NCI-H2107 (cell line): ENCODE data around the gene NUDT1.

Experiments used
- DNase-seq: peaks from one replicate; lab custom pipeline; 2025; lab: John Stamatoyannopoulos, UW

The NUDT1 gene

DNA sequence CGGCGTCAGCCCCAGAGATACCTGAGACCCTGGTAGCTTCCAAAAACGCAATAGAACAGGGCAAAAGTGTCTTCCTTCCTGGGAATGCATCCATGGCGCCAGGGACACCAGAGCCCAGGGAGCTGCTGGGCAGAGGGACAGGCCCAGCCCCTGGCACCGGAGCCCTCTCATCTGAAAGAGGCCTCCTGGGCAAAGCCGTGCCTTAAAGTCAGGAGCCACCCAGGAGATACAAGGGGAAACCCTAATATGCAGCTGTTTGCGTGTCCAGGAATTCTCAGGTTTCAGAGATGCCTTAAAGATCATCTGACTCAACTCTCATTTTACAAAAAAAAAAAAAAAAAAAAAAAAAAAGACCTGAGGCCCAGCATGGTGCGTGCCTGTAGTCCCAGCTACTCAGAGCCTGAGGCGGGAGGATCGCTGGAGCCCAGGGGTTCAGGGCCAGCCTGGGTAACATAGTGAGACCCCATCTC lies 28.0 kb downstream of the NUDT1 start:
- no peak for DNase-seq

DNA sequence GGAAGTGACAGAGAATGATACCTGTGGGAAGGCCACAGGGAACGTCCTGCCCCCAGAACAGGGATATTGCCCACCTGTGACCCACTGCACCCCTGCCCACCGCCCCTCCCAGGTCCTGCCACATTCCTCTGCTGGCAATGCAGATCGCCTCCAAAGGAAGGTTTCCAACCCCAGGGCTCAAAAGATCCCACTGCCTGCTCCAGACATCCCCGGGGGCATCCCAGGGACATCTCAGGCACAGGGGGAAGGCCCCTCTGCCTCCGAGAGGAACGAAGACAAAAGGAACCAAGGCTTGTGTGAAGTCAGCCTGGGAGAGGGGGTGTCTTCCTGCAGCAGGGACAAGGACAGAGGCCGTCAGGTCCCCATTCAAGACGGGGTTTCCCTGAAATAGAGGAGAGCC lies 28.5 kb downstream of the NUDT1 start:
- DNase-seq = no peak

DNA sequence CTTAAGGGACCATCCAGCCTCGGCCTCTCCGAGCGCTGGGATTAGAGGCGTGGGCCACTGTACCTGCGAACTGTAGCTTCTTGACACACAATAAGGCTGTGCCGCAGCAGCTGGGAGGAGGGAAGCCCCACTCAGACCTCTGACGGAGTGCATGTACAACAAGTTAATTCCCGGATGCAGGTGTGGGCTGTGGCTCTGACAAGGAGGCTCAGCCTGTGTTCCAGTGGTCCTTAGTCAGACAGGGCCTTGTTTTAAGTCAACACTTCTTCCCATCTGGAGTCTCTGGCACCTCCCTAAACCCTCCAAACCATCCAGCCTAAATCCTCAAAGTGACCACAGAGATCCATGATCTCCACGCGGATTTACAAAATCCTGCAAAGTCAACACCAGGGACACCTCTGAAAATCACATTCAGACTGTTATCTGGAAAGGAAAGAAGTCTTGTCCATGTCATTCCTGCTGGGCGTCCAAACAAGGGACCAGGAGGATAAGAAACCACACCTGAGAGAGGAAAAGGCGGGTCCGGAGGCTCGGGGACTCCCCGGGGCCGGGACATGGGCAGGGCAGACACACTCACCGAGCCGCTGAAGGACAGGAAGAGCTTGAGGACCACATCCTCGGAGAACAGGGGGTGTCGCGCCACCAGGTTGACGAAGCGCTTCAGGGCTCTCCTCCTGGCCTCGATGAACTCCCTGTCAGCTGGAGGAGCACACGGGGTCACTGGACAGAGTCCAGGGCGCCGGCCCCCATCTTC lies 29.4 kb downstream of the NUDT1 start:
- no peak for DNase-seq

DNA sequence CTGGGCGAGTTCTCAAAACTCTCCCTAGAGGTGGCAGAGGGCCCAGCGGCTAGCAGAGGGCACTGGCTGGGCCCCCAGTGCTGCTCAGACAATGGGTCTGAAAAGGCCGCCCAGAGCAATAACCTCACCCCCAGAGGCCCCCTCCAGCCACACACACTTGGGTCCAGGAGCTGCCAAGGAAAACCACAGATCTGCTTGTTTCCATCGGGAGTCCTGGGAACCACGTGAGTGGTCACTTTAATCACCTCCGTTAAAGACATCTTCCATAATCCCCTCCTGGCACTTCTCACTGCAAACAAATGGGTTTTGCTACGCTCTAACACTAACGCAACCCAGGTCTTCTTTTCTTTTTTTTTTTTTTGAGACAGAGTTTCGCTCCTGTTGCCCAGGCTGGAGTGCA lies 30.0 kb downstream of the NUDT1 start:
- DNase-seq = no peak

DNA sequence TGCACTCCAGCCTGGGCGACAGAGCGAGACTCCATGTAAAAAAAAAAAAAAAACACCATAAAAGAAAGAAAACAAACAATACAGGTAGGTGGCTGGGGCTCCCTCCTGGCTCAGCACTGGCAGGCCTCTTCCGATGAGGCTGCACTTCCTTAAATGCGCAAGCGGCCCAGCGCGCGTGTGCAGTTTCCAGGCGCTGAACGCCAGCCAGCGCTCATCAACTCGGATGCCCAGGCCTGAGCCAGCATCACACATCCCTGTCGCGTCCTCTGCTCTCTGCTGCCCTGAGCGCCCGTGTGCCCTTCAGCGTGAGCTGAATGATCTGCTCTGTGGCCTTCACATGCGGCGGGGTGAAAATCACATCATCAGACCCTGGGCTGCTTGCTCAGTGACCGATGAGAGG lies 31.8 kb downstream of the NUDT1 start:
- DNase-seq = no peak

DNA sequence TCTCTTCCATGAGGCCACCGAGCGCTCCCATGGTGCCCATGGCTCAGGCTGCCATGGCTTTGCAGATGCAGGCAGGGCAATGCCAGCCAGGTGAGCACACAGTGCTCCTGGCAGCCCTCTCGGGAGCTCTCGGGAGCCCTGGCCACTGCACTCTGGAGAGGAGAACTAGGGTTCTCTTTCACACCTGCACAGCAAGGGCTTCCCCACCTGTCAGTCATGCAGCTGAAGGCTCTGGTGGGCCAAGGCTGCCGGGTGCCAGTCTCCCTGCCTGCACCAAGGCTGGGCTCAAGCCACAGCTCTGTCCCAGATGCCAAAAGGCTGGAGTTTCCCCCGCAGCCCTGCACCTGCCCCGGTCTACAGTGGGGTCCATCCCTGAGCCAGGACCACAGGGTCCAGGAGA lies 32.6 kb downstream of the NUDT1 start:
- DNase-seq = no peak

DNA sequence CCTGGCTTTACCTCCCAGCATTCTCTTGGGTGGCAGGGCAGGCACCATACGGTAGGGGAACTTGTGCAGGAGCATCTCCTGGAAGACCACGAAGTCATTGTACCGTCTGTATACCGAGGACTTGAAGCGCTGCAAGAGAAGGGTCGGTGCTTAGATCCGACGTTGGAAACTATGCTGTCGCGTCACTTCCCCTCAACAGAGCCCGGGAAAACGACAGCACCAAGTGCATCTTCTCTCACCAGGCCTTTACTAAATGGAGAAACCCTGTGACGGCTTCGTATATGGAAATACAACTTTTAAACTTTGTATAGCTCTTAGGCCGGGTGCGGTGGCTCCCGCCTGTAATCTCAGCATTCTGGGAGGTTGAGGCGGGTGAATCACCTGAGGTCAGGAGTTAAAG lies 33.1 kb downstream of the NUDT1 start:
- no peak for DNase-seq

GRCh38 chr7:2276107-2276506 lies 34.1 kb downstream of the NUDT1 start:
- DNase-seq = no peak

- DNase-seq = no peak
Measured at GRCh38 chr7:2278026-2278425, 36.0 kb downstream of the NUDT1 start.

GRCh38 chr7:2279896-2280295 lies 37.9 kb downstream of the NUDT1 start:
- DNase-seq = no peak

GRCh38 chr7:2280424-2280823 lies 38.4 kb downstream of the NUDT1 start:
- DNase-seq = no peak

DNA sequence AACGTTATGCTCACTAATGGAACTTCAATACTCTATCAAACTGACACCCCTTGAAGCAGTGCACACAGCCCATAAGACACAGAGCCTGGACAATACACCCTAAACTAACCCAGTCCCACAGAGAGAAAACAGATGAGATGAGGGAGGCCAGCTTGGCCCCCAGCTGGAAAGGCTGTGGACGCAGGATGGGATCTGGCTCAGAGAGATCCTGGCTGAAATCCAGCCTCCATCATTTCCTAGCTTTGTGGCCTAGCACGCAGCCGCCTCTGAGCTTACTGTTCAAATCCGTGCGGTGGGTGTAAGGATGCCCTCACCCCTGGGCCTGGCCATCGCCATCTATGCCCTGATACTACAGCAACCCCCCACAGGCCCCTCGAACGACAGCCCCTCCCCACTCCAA lies 39.5 kb downstream of the NUDT1 start:
- DNase-seq = no peak

- no peak for DNase-seq
Measured at GRCh38 chr7:2282185-2282751, 40.2 kb downstream of the NUDT1 start.

DNA sequence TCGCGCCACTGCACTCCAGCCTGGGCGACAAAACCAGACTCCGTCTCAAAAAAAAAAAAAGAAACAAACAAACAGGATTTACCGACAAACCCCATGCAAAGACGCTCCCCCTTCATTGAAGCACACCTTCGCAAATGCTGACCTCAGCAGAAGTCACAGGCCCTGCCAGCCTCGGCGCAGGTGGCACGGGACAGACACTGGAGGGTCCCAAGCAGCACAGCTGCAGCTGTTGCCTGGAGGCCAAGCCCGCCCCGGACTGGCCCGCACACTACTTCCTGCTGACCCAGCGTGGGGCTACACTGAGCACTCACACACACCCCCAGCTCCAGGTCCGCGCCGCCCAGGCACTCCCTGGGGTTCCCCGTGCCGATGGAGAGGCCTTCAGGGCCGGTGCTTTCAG lies 41.0 kb downstream of the NUDT1 start:
- DNase-seq = no peak

- DNase-seq = no peak
Measured at GRCh38 chr7:2287745-2288144, 45.7 kb downstream of the NUDT1 start.

GRCh38 chr7:2288503-2288902 lies 46.5 kb downstream of the NUDT1 start:
- DNase-seq = no peak

DNA sequence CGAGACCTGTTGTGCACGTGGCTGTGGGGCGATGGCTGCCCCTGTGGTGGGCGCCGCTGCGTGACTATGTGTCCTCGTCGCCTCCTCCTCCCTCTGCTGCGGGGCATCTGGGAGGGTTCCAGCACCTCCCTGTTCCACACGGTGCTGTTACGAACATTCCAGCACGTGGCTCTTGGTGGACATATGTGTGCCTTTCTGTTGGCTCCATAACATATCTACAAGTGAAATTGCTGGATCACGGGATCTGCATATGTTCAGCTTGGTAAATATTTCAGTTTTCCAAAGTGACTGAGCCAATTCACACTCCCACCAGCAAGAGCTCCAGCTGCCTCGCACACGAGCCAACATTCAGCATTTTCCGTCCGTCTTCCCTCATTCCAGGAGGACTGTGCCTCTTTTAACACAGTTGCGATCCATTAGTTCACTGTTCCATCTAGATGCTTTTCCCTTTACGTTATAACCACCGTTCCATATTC lies 47.1 kb downstream of the NUDT1 start:
- no peak for DNase-seq

DNA sequence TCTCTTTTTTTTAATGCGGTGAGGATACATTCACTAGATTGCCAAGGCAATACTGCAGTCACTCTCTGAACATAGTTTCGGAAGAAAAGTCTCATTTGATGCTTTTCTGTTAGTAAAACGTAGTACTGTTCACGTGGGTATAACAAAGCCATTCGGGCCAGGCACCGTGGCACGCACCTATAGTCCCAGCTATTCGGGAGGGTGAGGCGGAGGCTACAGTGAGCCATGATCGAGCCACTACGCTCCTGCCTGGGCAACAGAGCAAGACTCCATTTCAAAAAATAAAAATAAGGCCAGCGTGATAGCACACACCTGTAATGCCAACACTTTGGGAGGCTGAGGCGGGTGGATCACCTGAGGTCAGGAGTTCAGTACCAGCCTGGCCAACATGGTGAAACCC lies 47.6 kb downstream of the NUDT1 start:
- DNase-seq = no peak

DNA sequence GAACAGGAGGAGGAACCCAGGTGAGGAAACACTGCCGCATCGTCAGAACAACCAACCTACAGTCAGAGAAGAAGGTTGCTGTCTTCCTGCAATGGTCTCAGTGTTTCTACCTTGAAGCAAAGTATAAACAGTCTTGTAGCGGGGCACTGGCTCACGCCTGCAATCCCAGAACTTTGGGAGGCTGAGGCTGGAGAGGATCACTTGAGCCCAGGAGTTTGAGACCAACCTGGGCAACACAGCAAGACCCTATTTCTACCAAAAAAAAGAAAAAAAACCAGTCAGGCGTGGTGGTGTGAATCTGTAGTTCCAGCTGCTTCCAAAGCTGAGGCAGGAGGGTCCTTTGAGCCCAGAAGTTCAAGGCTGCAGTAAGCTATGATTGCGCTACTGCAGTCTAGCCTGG lies 48.9 kb downstream of the NUDT1 start:
- DNase-seq = no peak

DNA sequence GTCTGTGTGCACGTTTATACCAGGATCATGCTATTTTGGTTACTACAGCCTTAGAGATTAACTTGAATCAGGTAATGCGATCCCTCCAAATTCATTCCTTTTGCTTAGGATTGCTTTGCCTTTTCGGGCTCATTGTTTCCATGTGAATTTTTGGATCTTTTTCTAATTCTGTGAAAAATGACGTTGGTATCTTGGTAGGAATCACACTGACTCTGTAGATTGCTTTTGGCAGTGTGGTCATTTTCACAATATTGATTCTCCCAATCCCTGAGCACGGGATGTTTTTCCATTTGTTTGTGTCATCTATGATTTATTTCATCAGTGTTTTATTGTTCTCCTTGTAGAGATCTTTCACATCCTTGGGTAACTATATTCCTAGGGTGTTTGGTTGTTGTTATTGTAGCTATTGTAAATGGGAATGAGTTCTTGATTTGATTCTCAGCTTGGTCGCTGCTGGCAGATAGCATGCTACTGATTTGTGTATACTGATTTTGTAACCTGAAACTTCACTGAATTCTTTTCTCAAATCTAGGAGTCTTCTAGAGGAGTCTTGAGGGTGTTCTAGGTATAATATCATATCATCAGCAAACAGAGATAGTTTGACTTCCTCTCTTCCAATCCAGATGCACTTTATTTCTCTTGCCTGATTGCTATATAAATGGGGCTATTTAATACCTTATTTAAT lies 54.1 kb downstream of the NUDT1 start:
- no peak for DNase-seq

DNA sequence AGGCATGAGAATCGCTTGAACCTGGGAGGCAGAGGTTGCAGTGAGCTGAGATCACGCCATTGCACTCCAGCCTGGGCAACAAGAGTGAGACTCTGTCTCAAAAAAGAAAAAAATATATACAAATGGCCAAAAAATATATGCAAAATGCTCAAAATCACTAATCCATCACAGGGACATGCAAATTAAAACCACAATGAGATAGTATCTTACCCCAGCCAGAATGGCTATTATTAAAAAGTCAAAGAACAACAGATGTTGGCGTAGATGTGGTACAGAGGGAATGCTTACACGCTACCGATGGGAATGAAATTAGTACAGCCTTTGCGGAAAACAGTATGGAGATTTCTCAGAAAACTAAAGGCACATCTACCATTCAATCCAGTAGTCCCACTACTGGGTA lies 54.8 kb downstream of the NUDT1 start:
- DNase-seq = no peak

DNA sequence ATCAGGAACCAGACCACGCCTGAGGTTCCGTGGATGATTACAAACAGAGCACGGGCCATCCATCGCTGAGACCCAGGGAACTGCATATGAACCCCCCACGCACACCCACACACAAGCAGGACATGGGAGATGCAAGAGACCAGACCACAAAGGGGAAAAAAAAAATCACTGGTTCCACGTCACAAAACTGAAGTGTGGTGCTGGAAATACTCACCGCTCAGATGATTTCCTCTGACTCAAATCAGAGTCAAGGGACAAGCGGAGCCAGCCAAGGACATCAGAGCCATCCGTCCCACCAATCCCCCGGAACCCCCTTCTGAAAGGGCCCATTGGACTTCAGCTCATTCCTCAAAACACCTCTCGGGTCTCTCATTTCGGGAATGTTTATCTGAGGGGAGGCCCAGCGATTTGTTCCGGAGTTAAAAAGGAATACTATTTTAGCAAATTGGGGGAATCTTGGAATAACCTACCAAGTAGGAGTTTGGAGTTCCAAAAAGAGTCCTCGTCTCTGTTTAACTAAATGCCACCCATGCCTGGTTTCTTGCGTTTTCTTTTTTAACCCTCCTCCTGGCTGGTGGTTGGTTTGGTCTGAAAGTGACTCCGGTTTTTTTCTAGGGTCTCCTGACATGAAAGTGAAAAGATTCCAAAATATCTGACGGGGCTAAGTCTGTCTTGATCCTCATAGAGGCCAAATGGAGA lies 57.3 kb downstream of the NUDT1 start:
- no peak for DNase-seq
